22Rv1 (cell line): ENCODE results near the gene RMND5B.
A peak's percentile ranks its signal among the peaks of the same experiment; 100 is the strongest.

Experiments used
- H3K27ac ChIP-seq: fragments of 450-650 bp; 2 replicates; pipeline ENCODE4 v1.5.1; 2017
- CTCF ChIP-seq: fragments of 450-650 bp; IDR thresholded peaks from 2 replicates; pipeline ENCODE4 v1.5.1; 2017; ENCODE audit warnings: mild to moderate bottlenecking
- ZFX ChIP-seq: fragments of 450-650 bp; IDR thresholded peaks from 2 replicates; pipeline ENCODE4 v1.6.1; 2017; ENCODE audit warnings: antibody characterized with exemption, borderline replicate concordance

RMND5B gene

GRCh38 chr5:178163772-178164735, 33.2 kb downstream of the RMND5B start:
- TF ChIP-seq CTCF (peak; percentile 95), ZFX (no peak)
- no peak overlapping the region for H3K27ac ChIP-seq

GRCh38 chr5:178165581-178165980, 34.8 kb downstream of the RMND5B start:
- no peak for TF ChIP-seq ZFX
- TF ChIP-seq CTCF = no peak

GRCh38 chr5:178170455-178170854, 39.6 kb downstream of the RMND5B start:
- no peak for TF ChIP-seq ZFX
- no peak for TF ChIP-seq CTCF
- H3K27ac ChIP-seq = no peak overlapping the region

More at GRCh38 chr5:178165581-178165980, 34.8 kb downstream of the RMND5B start:
- no peak overlapping the region for H3K27ac ChIP-seq

- no peak for TF ChIP-seq CTCF
- TF ChIP-seq ZFX = no peak
- no peak overlapping the region for H3K27ac ChIP-seq
These were observed 43.6 kb downstream of the RMND5B start for GRCh38 chr5:178174456-178174855.

- no peak overlapping the region for H3K27ac ChIP-seq
- TF ChIP-seq CTCF (no peak), ZFX (no peak)
These were observed 46.0 kb downstream of the RMND5B start for GRCh38 chr5:178176791-178177190.

GRCh38 chr5:178177569-178177968, 46.8 kb downstream of the RMND5B start:
- no peak overlapping the region for H3K27ac ChIP-seq
- no peak for TF ChIP-seq ZFX
- no peak for TF ChIP-seq CTCF
